ENCODE results near the gene CCDC12.

GRCh38 chr3:46982546-46982945 is 6.0 kb upstream of the CCDC12 start:
- no peak for TF ChIP-seq MAX (IDR thresholded peaks at IDR 0.05)
- no peak for TF ChIP-seq REST (IDR thresholded peaks at IDR 0.05; ENCODE audit: low read depth)
- TF ChIP-seq CEBPB (IDR thresholded peaks at IDR 0.05) = no peak
- no peak for TF ChIP-seq EGR1 (IDR thresholded peaks at IDR 0.05)
- TF ChIP-seq ZBTB7A (IDR thresholded peaks at IDR 0.05; ENCODE audit: low read depth) = no peak
- no peak for TF ChIP-seq TEAD4 (IDR thresholded peaks at IDR 0.05)
- TF ChIP-seq EP300 (IDR thresholded peaks at IDR 0.05; ENCODE audit: borderline replicate concordance) = no peak
- TF ChIP-seq USF1 (IDR thresholded peaks at IDR 0.05) = no peak
- no peak for TF ChIP-seq CREB1 (IDR thresholded peaks at IDR 0.05; ENCODE audit: low read depth)
- TF ChIP-seq TAF1 (IDR thresholded peaks at IDR 0.05; ENCODE audit: low read depth) = no peak
- TF ChIP-seq TCF12 (IDR thresholded peaks at IDR 0.05; ENCODE audit: low read depth) = no peak
- TF ChIP-seq YY1 (IDR thresholded peaks at IDR 0.05; ENCODE audit: low read depth) = no peak
- TF ChIP-seq RAD21 (IDR thresholded peaks at IDR 0.05; ENCODE audit: low read depth) = no peak
